Measurements from ENCODE around the gene PPL. TPM values are rescaled to one million over a fixed set of nuclear protein-coding genes. Genes with fewer than 3 reads are reported as not detected.
A peak's percentile ranks its signal among the peaks of the same experiment; 100 is the strongest.

Gene PPL
- total and polyA plus RNA-seq, 2 of the 8 experiments (the other 6 are each of a cell fraction or from before 2014, with no cell fraction given): 11.3 to 29.5 TPM

- H3K9ac ChIP-seq (replicated peaks in 1 of 4; ENCODE audit: extremely low read depth in 1 of 4, low read depth in 3 of 4, low read length in 3 of 4): no peak overlapping the region; a peak in 1 of 7 replicates
- no peak overlapping the region for H2BK15ac ChIP-seq (ENCODE audit: low read length)
- WGBS, 2 experiments (ENCODE audit: extremely low coverage in 1 of 2, insufficient coverage in 1 of 2, insufficient read length in 1 of 2, insufficient replicate concordance in 2 of 2, low coverage in 1 of 2, low lambda C conversion rate in 2 of 2, missing lambda C conversion rate in 1 of 2): 71% methylated on average over 2 of the region's 2 CpGs; no CpG with 5 or more reads in 1 of the 2 experiments
- peak overlapping the region; percentile 33 for H3K4ac ChIP-seq (replicated peaks; ENCODE audit: insufficient read length, low read depth, low read length)
- H2BK12ac ChIP-seq (ENCODE audit: low read depth, low read length): 0 out of 2 replicates have a peak overlapping the region, but pooled peaks have one; percentile 80
- H3K4me1 ChIP-seq (replicated peaks in 1 of 4; ENCODE audit: control insufficient read depth in 3 of 4, insufficient read depth in 4 of 4, low read length in 3 of 4): peaks cover 0 to 4% (median 0%) of the 10 kb centered on the region in 4 experiments; a peak in 2 of 7 replicates
- ChIA-PET CTCF (ENCODE audit: partially characterized antibody) (interaction anchor here (0.6 to 0.9 kb wide), 2 partner anchors 48 to 110 kb away, joined by 3 to 4 read pairs; no protein-coding TSS in a partner anchor), POLR2A (ENCODE audit: partially characterized antibody) (no interaction called here)
- H3K18ac ChIP-seq (ENCODE audit: extremely low read depth, low read length): no peak overlapping the region
- no peak overlapping the region for H2AFZ ChIP-seq (ENCODE audit: low read length)
- no peak overlapping the region for H2BK5ac ChIP-seq (ENCODE audit: low read depth, low read length)
- no peaks in the 10 kb centered on the region for H3K23me2 ChIP-seq (ENCODE audit: low read depth, low read length)
- no peak overlapping the region for H3K23ac ChIP-seq (ENCODE audit: insufficient read length)
- H2BK20ac ChIP-seq (ENCODE audit: low read length): no peak overlapping the region
- no peak overlapping the region for H4K8ac ChIP-seq (ENCODE audit: extremely low read depth, insufficient read depth, low read length)
- H2AK5ac ChIP-seq (ENCODE audit: low read depth, low read length): no peak overlapping the region
- no peak overlapping the region for H3K4me2 ChIP-seq (ENCODE audit: insufficient read depth in 1 of 2, low read depth in 2 of 2, low read length in 2 of 2)
- H4K20me1 ChIP-seq (replicated peaks in 1 of 2; ENCODE audit: control insufficient read depth in 1 of 2, insufficient read depth in 2 of 2, low read length in 2 of 2): no peaks in the 10 kb centered on the region
- H2BK120ac ChIP-seq (replicated peaks; ENCODE audit: low read depth, low read length): no peak overlapping the region
- no peak overlapping the region for H3K4me3 ChIP-seq (ENCODE audit: extremely low read depth in 1 of 4, insufficient read depth in 2 of 4, low read depth in 3 of 4, low read length in 4 of 4)
- FAIRE-seq (no peak), DNase-seq (ENCODE audit: low read depth in 1 of 2, low spot score in 2 of 2) (no peak)
- H4K5ac ChIP-seq (ENCODE audit: insufficient read length, low read depth, low read length): no peak overlapping the region
- H3K27me3 ChIP-seq (replicated peaks in 1 of 4; ENCODE audit: control insufficient read depth in 3 of 4, extremely low read depth in 1 of 4, insufficient read depth in 3 of 4, low read length in 3 of 4): no peaks in the 10 kb centered on the region
- H3K79me1 ChIP-seq (ENCODE audit: low read depth, low read length): no peaks in the 10 kb centered on the region
- H3K56ac ChIP-seq (replicated peaks; ENCODE audit: insufficient read length, low read depth, low read length): no peak overlapping the region
- no peaks in the 10 kb centered on the region for H3K79me2 ChIP-seq (ENCODE audit: control insufficient read depth in 1 of 2, insufficient read depth in 2 of 2, low read length in 2 of 2)
- H3K36me3 ChIP-seq (ENCODE audit: control insufficient read depth in 2 of 4, insufficient read depth in 4 of 4, low read length in 3 of 4): no peaks in the 10 kb centered on the region
- no peak overlapping the region for H3K27ac ChIP-seq (ENCODE audit: low read depth, low read length)
- no peak overlapping the region for H3K14ac ChIP-seq (ENCODE audit: insufficient read length)
- no peak overlapping the region for H4K91ac ChIP-seq (replicated peaks; ENCODE audit: insufficient read length, low read length)
- no peaks in the 10 kb centered on the region for H3K9me3 ChIP-seq (ENCODE audit: insufficient read depth in 2 of 2, low read depth in 1 of 2, low read length in 1 of 2)
- TF ChIP-seq SUZ12 (IDR thresholded peaks at IDR 0.05; ENCODE audit: low read length) (no peak), NANOG (IDR thresholded peaks at IDR 0.05; ENCODE audit: insufficient read depth, low read depth, low read length, poor library complexity, severe bottlenecking) (no peak), YY1 (IDR thresholded peaks at IDR 0.05; ENCODE audit: low read depth, low read length) (no peak), SAP30 (IDR thresholded peaks at IDR 0.05; ENCODE audit: insufficient read depth, insufficient replicate concordance, low read length) (no peak), POU5F1 (IDR thresholded peaks at IDR 0.05; ENCODE audit: low read depth, low read length) (no peak), RFX5 (IDR thresholded peaks at IDR 0.05; ENCODE audit: borderline replicate concordance, low read depth, low read length) (no peak), TCF12 (IDR thresholded peaks at IDR 0.05; ENCODE audit: low read depth, low read length) (no peak), TAF1 (IDR thresholded peaks at IDR 0.05; ENCODE audit: low read depth, low read length) (no peak), ATF3 (IDR thresholded peaks at IDR 0.05; ENCODE audit: insufficient read depth, low read depth, low read length) (no peak), ZNF274 (IDR thresholded peaks at IDR 0.05; ENCODE audit: borderline replicate concordance, extremely low read depth, low read length) (no peak), EGR1 (IDR thresholded peaks at IDR 0.05; ENCODE audit: borderline replicate concordance, low read depth, low read length) (no peak)
- TF ChIP-seq, protein P1, sequence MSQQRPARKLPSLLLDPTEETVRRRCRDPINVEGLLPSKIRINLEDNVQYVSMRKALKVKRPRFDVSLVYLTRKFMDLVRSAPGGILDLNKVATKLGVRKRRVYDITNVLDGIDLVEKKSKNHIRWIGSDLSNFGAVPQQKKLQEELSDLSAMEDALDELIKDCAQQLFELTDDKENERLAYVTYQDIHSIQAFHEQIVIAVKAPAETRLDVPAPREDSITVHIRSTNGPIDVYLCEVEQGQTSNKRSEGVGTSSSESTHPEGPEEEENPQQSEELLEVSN (IDR thresholded peaks at IDR 0.05): no peak
These were observed 39.1 kb upstream of the PPL start for GRCh38 chr16:4976079-4976478.

All from H1 (cell line).